SK-N-SH (cell line): ENCODE measurements around the gene SYT1. TPM values are rescaled to one million over a fixed set of nuclear protein-coding genes. Genes with fewer than 3 reads are reported as not detected.

ENCODE experiments used
- CTCF ChIA-PET: fragments of 300-600, 350-600 bp; formaldehyde crosslinking; extraction: SDS; loops from one replicate; lab custom pipeline; 2021; lab: Yijun Ruan, JAX
- POLR2A ChIA-PET: fragments of 350-600 bp; sonication (Branson Sonifier 250); formaldehyde crosslinking; extraction: SDS; loops from one replicate; lab custom pipeline; 2020; ENCODE audit warnings: antibody characterized with exemption, inconsistent platforms; lab: Yijun Ruan, JAX
- DNase-seq: peaks from one replicate; pipeline ENCODE4 v3.0.0; 2012
- H2AFZ ChIP-seq: fragments of 200-600 bp; sonication (generic); 2 replicates; pipeline ENCODE4 v1.8.1; 2016; ENCODE audit warnings: antibody characterized with exemption, mild to moderate bottlenecking, low read depth
- H3F3A ChIP-seq: fragments of 200-600 bp; sonication (generic); replicated peaks from 2 replicates; pipeline ENCODE3; 2016; ENCODE audit warnings: antibody characterized with exemption, mild to moderate bottlenecking; ENCODE audit not compliant: insufficient read depth
- H3K27ac ChIP-seq, 2 experiments: fragments of 200-500 bp in 1 of 2; fragments of 200-600 bp in 1 of 2; sonication (Bioruptor generic) in 1 of 2; sonication (generic), shearing (Covaris generic) in 1 of 2; 2 replicates each; pipeline versions ENCODE4 v1.5.1 to v1.6.1; 2014 to 2016; ENCODE audit warnings: low read depth in 2 of 2, inconsistent platforms in 1 of 2, low read length in 1 of 2, mild to moderate bottlenecking in 1 of 2, mixed read lengths in 1 of 2
- H3K27me3 ChIP-seq: fragments of 200-600 bp; sonication (generic), shearing (Covaris generic); 2 replicates; pipeline ENCODE4 v1.6.1; 2016; ENCODE audit warnings: mixed run types; ENCODE audit not compliant: insufficient read depth
- H3K36me3 ChIP-seq, 2 experiments: fragments of 200-500 bp in 1 of 2; fragments of 200-600 bp in 1 of 2; sonication (Bioruptor generic) in 1 of 2; sonication (generic) in 1 of 2; replicated peaks in 1 of 2; 2 replicates each; pipeline versions ENCODE3 to v1.5.1; 2014 to 2016; ENCODE audit warnings: low read length in 1 of 2, mild to moderate bottlenecking in 1 of 2; ENCODE audit not compliant: insufficient read depth in 2 of 2, control insufficient read depth in 1 of 2
- H3K4me1 ChIP-seq, 2 experiments: fragments of 200-500 bp in 1 of 2; fragments of 200-600 bp in 1 of 2; sonication (Bioruptor generic) in 1 of 2; sonication (generic), shearing (Covaris generic) in 1 of 2; 2 replicates each; pipeline versions ENCODE4 v1.5.1 to v1.6.1; 2014 to 2016; ENCODE audit warnings: low read depth in 1 of 2, low read length in 1 of 2, mixed run types in 1 of 2; ENCODE audit not compliant: insufficient read depth in 2 of 2, control insufficient read depth in 1 of 2
- H3K4me2 ChIP-seq: fragments of 200-600 bp; sonication (generic), shearing (Covaris generic); 2 replicates; pipeline ENCODE4 v1.6.1; 2017; ENCODE audit warnings: mixed run types
- H3K4me3 ChIP-seq, 2 experiments: fragments of 200-500 bp in 1 of 2; fragments of 200-600 bp in 1 of 2; sonication (Bioruptor generic) in 1 of 2; sonication (generic), shearing (Covaris generic) in 1 of 2; 2 replicates each; pipeline versions ENCODE4 v1.5.1 to v1.8.1; 2014 to 2016; ENCODE audit warnings: low read depth in 2 of 2, inconsistent platforms in 1 of 2, low read length in 1 of 2, mild to moderate bottlenecking in 1 of 2, mixed read lengths in 1 of 2, moderate library complexity in 1 of 2
- H3K79me2 ChIP-seq: fragments of 200-600 bp; sonication (generic); 2 replicates; pipeline ENCODE4 v1.8.1; 2017; ENCODE audit warnings: mild to moderate bottlenecking; ENCODE audit not compliant: insufficient read depth
- H3K9ac ChIP-seq: fragments of 200-600 bp; sonication (generic); 2 replicates; pipeline ENCODE4 v1.6.1; 2017; ENCODE audit warnings: mixed run types
- H3K9me2 ChIP-seq: fragments of 200-600 bp; sonication (generic); 2 replicates; pipeline ENCODE4 v1.6.1; 2017; ENCODE audit warnings: mixed run types
- H3K9me3 ChIP-seq: fragments of 200-600 bp; sonication (generic); 2 replicates; pipeline ENCODE4 v1.6.1; 2017; ENCODE audit warnings: mixed run types, mild to moderate bottlenecking, moderate library complexity
- H4K20me1 ChIP-seq: fragments of 200-600 bp; sonication (generic); 2 replicates; pipeline ENCODE4 v1.6.1; 2017; ENCODE audit warnings: mild to moderate bottlenecking, mixed run types; ENCODE audit not compliant: insufficient read depth
- CHD2 ChIP-seq: fragments of 150-350 bp; IDR thresholded peaks from 2 replicates; pipeline ENCODE4 v1.6.1; 2018; ENCODE audit warnings: low read length; ENCODE audit not compliant: partially characterized antibody
- FOSL2 ChIP-seq: IDR thresholded peaks from 2 replicates; pipeline ENCODE4 v1.4.0; 2012; ENCODE audit warnings: low read depth, mild to moderate bottlenecking, moderate library complexity, borderline replicate concordance
- GABPA ChIP-seq: IDR thresholded peaks from 2 replicates; pipeline ENCODE4 v1.4.0; 2012; ENCODE audit warnings: low read depth, mild to moderate bottlenecking
- MEF2A ChIP-seq: IDR thresholded peaks from 2 replicates; pipeline ENCODE4 v1.4.0; 2012; ENCODE audit warnings: low read depth, borderline replicate concordance
- NFIC ChIP-seq: IDR thresholded peaks from 2 replicates; pipeline ENCODE4 v1.4.0; 2012; ENCODE audit warnings: borderline replicate concordance
- NRF1 ChIP-seq: IDR thresholded peaks from 2 replicates; pipeline ENCODE4 v1.6.1; 2012; ENCODE audit warnings: low read depth, mild to moderate bottlenecking, low read length
- POLR2AphosphoS5 ChIP-seq: IDR thresholded peaks from 2 replicates; pipeline ENCODE4 v1.6.1; 2012; ENCODE audit warnings: low read depth, low read length
- RCOR1 ChIP-seq: fragments of 150-350 bp; IDR thresholded peaks from 2 replicates; pipeline ENCODE4 v1.6.1; 2017; ENCODE audit warnings: antibody characterized with exemption, low read length
- SIN3A ChIP-seq: IDR thresholded peaks from 2 replicates; pipeline ENCODE4 v1.6.1; 2012; ENCODE audit warnings: low read depth, mild to moderate bottlenecking, low read length, moderate library complexity, borderline replicate concordance
- TEAD4 ChIP-seq: IDR thresholded peaks from 2 replicates; pipeline ENCODE4 v1.4.0; 2012; ENCODE audit warnings: mild to moderate bottlenecking, borderline replicate concordance; ENCODE audit not compliant: insufficient read depth
- WGBS: methylation state at CpG from one replicate; pipeline ENCODE4 v1.1.6; 2017; ENCODE audit warnings: low lambda C conversion rate; 5-methylcytosine and 5-hydroxymethylcytosine counted together
- polyA plus RNA-seq, 3 experiments: library from polyadenylated mRNA; depleted of rRNA; stranded (reverse); fragments of >200 nt; gene quantifications; 2 replicates each; pipeline ENCODE4 v1.2.3, GENCODE V29; 2012
- TF ChIP-seq, protein P1 (sequence below): IDR thresholded peaks from 2 replicates; pipeline ENCODE4 v1.6.1; 2012; ENCODE audit warnings: mild to moderate bottlenecking, low read depth, low read length, moderate library complexity
- TF ChIP-seq, protein P2 (sequence below): fragments of 200-600 bp; sonication (generic); IDR thresholded peaks from 2 replicates; pipeline ENCODE4 v1.6.1; 2017; ENCODE audit warnings: antibody characterized with exemption, mild to moderate bottlenecking, moderate library complexity
- TF ChIP-seq, protein P3 (sequence below): IDR thresholded peaks from 2 replicates; pipeline ENCODE4 v1.4.0; 2012; ENCODE audit warnings: low read depth, borderline replicate concordance

The SYT1 gene
- polyA plus RNA-seq, 1 of the 3 experiments (the other 2 are of a cell fraction): 12.7 TPM

DNA sequence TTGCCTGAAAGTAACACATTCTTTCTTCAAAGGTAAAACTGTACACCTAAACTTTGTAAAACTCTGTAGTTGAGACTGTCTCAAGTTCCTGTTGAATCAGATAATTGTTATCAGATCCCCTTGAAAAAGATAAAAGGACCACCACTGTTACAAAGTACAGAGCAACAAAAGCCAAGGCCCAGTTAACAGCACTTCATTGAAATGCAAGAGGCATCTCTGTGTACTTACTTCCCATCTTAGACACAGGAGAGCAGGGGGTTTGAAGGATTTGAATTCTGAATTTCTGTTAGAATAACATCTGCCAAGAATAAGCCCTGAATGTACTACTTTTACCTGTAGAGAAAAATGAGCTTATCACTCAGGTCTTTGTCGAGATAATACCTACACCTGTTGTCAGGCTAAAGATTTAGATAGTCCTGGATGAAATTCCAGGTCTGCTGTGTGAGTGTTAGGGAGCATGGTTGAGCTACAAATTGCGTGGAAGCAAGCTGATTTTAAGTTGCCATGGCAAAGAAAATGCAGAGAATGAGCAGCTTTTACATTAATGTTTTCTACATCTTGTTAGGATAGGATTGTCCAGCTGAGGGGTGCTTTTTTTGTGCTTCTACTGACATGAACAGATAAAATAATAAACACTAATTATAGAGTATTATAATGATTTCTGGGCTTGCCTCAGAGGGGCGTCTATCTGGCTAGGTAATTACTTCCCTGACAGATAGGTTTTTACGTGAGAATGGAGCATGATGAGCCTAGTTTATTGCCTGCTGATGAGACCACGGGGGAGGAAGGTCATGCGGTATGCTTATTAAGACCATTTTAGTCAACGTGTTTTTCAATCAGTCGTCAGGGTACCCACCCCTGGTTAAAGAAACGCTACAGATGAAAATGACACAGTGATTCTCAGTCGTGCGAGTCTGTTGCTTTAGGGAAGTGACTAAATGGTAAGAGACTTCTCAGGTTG lies 517.0 kb downstream of the SYT1 start:
- no peak for DNase-seq
- Histone ChIP-seq H2AFZ (no peak overlapping the region), H3K27me3 (no peaks in the 10 kb centered on the region), H3K4me3 (no peak overlapping the region), H3K4me1 (peaks cover 0 to 8% of the 10 kb centered on the region in 2 experiments; a peak in 1 of 4 replicates), H3K9me2 (no peaks in the 10 kb centered on the region), H3K9ac (no peak overlapping the region), H4K20me1 (no peaks in the 10 kb centered on the region), H3F3A (no peaks in the 10 kb centered on the region), H3K79me2 (no peaks in the 10 kb centered on the region), H3K4me2 (no peak overlapping the region), H3K9me3 (no peaks in the 10 kb centered on the region), H3K27ac (no peak overlapping the region), H3K36me3 (peaks cover 0 to 3% of the 10 kb centered on the region in 2 experiments)
- WGBS: 95% methylated on average over 11 of the region's 11 CpGs
- TF ChIP-seq, protein P1, sequence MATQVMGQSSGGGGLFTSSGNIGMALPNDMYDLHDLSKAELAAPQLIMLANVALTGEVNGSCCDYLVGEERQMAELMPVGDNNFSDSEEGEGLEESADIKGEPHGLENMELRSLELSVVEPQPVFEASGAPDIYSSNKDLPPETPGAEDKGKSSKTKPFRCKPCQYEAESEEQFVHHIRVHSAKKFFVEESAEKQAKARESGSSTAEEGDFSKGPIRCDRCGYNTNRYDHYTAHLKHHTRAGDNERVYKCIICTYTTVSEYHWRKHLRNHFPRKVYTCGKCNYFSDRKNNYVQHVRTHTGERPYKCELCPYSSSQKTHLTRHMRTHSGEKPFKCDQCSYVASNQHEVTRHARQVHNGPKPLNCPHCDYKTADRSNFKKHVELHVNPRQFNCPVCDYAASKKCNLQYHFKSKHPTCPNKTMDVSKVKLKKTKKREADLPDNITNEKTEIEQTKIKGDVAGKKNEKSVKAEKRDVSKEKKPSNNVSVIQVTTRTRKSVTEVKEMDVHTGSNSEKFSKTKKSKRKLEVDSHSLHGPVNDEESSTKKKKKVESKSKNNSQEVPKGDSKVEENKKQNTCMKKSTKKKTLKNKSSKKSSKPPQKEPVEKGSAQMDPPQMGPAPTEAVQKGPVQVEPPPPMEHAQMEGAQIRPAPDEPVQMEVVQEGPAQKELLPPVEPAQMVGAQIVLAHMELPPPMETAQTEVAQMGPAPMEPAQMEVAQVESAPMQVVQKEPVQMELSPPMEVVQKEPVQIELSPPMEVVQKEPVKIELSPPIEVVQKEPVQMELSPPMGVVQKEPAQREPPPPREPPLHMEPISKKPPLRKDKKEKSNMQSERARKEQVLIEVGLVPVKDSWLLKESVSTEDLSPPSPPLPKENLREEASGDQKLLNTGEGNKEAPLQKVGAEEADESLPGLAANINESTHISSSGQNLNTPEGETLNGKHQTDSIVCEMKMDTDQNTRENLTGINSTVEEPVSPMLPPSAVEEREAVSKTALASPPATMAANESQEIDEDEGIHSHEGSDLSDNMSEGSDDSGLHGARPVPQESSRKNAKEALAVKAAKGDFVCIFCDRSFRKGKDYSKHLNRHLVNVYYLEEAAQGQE: no peak
- no peak for TF ChIP-seq TEAD4
- TF ChIP-seq RCOR1: no peak
- TF ChIP-seq, protein P2, sequence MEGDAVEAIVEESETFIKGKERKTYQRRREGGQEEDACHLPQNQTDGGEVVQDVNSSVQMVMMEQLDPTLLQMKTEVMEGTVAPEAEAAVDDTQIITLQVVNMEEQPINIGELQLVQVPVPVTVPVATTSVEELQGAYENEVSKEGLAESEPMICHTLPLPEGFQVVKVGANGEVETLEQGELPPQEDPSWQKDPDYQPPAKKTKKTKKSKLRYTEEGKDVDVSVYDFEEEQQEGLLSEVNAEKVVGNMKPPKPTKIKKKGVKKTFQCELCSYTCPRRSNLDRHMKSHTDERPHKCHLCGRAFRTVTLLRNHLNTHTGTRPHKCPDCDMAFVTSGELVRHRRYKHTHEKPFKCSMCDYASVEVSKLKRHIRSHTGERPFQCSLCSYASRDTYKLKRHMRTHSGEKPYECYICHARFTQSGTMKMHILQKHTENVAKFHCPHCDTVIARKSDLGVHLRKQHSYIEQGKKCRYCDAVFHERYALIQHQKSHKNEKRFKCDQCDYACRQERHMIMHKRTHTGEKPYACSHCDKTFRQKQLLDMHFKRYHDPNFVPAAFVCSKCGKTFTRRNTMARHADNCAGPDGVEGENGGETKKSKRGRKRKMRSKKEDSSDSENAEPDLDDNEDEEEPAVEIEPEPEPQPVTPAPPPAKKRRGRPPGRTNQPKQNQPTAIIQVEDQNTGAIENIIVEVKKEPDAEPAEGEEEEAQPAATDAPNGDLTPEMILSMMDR: no peak
- TF ChIP-seq CHD2: no peak
- no peak for TF ChIP-seq GABPA
- no peak for TF ChIP-seq NRF1
- TF ChIP-seq POLR2AphosphoS5: no peak
- TF ChIP-seq MEF2A: no peak
- no peak for TF ChIP-seq NFIC
- TF ChIP-seq, protein P3, sequence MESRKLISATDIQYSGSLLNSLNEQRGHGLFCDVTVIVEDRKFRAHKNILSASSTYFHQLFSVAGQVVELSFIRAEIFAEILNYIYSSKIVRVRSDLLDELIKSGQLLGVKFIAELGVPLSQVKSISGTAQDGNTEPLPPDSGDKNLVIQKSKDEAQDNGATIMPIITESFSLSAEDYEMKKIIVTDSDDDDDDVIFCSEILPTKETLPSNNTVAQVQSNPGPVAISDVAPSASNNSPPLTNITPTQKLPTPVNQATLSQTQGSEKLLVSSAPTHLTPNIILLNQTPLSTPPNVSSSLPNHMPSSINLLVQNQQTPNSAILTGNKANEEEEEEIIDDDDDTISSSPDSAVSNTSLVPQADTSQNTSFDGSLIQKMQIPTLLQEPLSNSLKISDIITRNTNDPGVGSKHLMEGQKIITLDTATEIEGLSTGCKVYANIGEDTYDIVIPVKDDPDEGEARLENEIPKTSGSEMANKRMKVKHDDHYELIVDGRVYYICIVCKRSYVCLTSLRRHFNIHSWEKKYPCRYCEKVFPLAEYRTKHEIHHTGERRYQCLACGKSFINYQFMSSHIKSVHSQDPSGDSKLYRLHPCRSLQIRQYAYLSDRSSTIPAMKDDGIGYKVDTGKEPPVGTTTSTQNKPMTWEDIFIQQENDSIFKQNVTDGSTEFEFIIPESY: no peak
- no peak for TF ChIP-seq SIN3A
- no peak for TF ChIP-seq FOSL2
- POLR2A ChIA-PET: no interaction called here
- CTCF ChIA-PET: interaction anchor here (0.6 to 1.6 kb wide), 2 partner anchors 11 kb away, joined by 3 read pairs; no protein-coding TSS in a partner anchor
